ENCODE data around the gene PBXIP1. TPM values are rescaled to one million over a fixed set of nuclear protein-coding genes. Genes with fewer than 3 reads are reported as not detected.

Gene PBXIP1
- total RNA-seq, 1 donor from 2014 or later, result 82.1 TPM

GRCh38 chr1:154962795-154963330 is 7.0 kb upstream of the PBXIP1 start:
- Mint-ChIP-seq H3K36me3 (ENCODE audit: low read depth, unreplicated experiment) (peaks cover 46% of the 10 kb centered on the region), H3K27me3 (ENCODE audit: unreplicated experiment) (peaks cover 12% of the 10 kb centered on the region), H3K9me3 (ENCODE audit: unreplicated experiment) (no peaks in the 10 kb centered on the region), H3K27ac (ENCODE audit: unreplicated experiment) (peak overlapping the region; percentile 89), H3K4me1 (ENCODE audit: unreplicated experiment) (peaks cover 62% of the 10 kb centered on the region), H3K4me3 (ENCODE audit: unreplicated experiment) (peak overlapping the region; percentile 86)
- TF ChIP-seq, protein P1, sequence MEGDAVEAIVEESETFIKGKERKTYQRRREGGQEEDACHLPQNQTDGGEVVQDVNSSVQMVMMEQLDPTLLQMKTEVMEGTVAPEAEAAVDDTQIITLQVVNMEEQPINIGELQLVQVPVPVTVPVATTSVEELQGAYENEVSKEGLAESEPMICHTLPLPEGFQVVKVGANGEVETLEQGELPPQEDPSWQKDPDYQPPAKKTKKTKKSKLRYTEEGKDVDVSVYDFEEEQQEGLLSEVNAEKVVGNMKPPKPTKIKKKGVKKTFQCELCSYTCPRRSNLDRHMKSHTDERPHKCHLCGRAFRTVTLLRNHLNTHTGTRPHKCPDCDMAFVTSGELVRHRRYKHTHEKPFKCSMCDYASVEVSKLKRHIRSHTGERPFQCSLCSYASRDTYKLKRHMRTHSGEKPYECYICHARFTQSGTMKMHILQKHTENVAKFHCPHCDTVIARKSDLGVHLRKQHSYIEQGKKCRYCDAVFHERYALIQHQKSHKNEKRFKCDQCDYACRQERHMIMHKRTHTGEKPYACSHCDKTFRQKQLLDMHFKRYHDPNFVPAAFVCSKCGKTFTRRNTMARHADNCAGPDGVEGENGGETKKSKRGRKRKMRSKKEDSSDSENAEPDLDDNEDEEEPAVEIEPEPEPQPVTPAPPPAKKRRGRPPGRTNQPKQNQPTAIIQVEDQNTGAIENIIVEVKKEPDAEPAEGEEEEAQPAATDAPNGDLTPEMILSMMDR (IDR thresholded peaks at IDR 0.05; ENCODE audit: unreplicated experiment), result no peak
- no peak for DNase-seq (ENCODE audit: low spot score)

GRCh38 chr1:154962156-154962749 is 6.4 kb upstream of the PBXIP1 start:
- H3K27ac Mint-ChIP-seq (ENCODE audit: unreplicated experiment), result peak overlapping the region; percentile 89
- peaks cover 59% of the 10 kb centered on the region for H3K4me1 Mint-ChIP-seq (ENCODE audit: unreplicated experiment)
- H3K9me3 Mint-ChIP-seq (ENCODE audit: unreplicated experiment), result no peaks in the 10 kb centered on the region
- H3K36me3 Mint-ChIP-seq (ENCODE audit: low read depth, unreplicated experiment), result peaks cover 41% of the 10 kb centered on the region
- TF ChIP-seq, protein P1 (IDR thresholded peaks at IDR 0.05; ENCODE audit: unreplicated experiment), result no peak
- peaks cover 9% of the 10 kb centered on the region for H3K27me3 Mint-ChIP-seq (ENCODE audit: unreplicated experiment)
- DNase-seq (ENCODE audit: low spot score), result no peak
- peak overlapping the region; percentile 86 for H3K4me3 Mint-ChIP-seq (ENCODE audit: unreplicated experiment)

- peaks cover 11% of the 10 kb centered on the region for H3K27me3 Mint-ChIP-seq (ENCODE audit: unreplicated experiment)
- DNase-seq (ENCODE audit: low spot score), result peak; percentile 85
- H3K4me1 Mint-ChIP-seq (ENCODE audit: unreplicated experiment), result peaks cover 59% of the 10 kb centered on the region
- H3K9me3 Mint-ChIP-seq (ENCODE audit: unreplicated experiment), result no peaks in the 10 kb centered on the region
- TF ChIP-seq, protein P1 (IDR thresholded peaks at IDR 0.05; ENCODE audit: unreplicated experiment), result peak; percentile 50
- peaks cover 38% of the 10 kb centered on the region for H3K36me3 Mint-ChIP-seq (ENCODE audit: low read depth, unreplicated experiment)
- H3K27ac Mint-ChIP-seq (ENCODE audit: unreplicated experiment), result peak within 1 kb of the TSS; percentile 95
- H3K4me3 Mint-ChIP-seq (ENCODE audit: unreplicated experiment), result peak within 1 kb of the TSS; percentile 95
Measured at GRCh38 chr1:154961207-154962155, 5.6 kb upstream of the PBXIP1 start, which contains the start of gene PYGO2. Gene PYGO2, minus strand, starts transcription at chr1:154961782. Its CDS starts 206 bp downstream, at chr1:154961576.

- H3K9me3 Mint-ChIP-seq (ENCODE audit: unreplicated experiment), result no peaks in the 10 kb centered on the region
- H3K27ac Mint-ChIP-seq (ENCODE audit: unreplicated experiment), result peak overlapping the region; percentile 95
Measured at GRCh38 chr1:154960446-154961136, 4.7 kb upstream of the PBXIP1 start.

More at GRCh38 chr1:154960446-154961136, 4.7 kb upstream of the PBXIP1 start:
- TF ChIP-seq, protein P1 (IDR thresholded peaks at IDR 0.05; ENCODE audit: unreplicated experiment), result no peak
- no peak for DNase-seq (ENCODE audit: low spot score)
- H3K36me3 Mint-ChIP-seq (ENCODE audit: low read depth, unreplicated experiment), result peaks cover 41% of the 10 kb centered on the region
- H3K27me3 Mint-ChIP-seq (ENCODE audit: unreplicated experiment), result peaks cover 18% of the 10 kb centered on the region
- H3K4me3 Mint-ChIP-seq (ENCODE audit: unreplicated experiment), result peak overlapping the region; percentile 95
- peaks cover 59% of the 10 kb centered on the region for H3K4me1 Mint-ChIP-seq (ENCODE audit: unreplicated experiment)

All from endothelial cell (in vitro differentiated cells).